Neuron (in vitro differentiated cells): Measurements from ENCODE around the gene HOXA13.

Source experiments
- H2AFZ ChIP-seq: one replicate; pipeline ENCODE4 v1.6.1; 2013; ENCODE audit warnings: low read depth, mild to moderate bottlenecking, inconsistent platforms, low read length, moderate library complexity
- H3K27me3 ChIP-seq: one replicate; pipeline ENCODE4 v1.6.1; 2013; ENCODE audit warnings: low read length; ENCODE audit not compliant: insufficient read depth
- H3K36me3 ChIP-seq: one replicate; pipeline ENCODE4 v1.6.1; 2013; ENCODE audit warnings: low read length; ENCODE audit not compliant: insufficient read depth
- H3K4me1 ChIP-seq: one replicate; pipeline ENCODE4 v1.6.1; 2013; ENCODE audit warnings: low read length; ENCODE audit not compliant: insufficient read depth
- H3K4me3 ChIP-seq: 2 replicates; pipeline ENCODE4 v1.5.1; 2013; ENCODE audit warnings: mild to moderate bottlenecking, low read length, moderate library complexity
- H3K9me3 ChIP-seq: one replicate; pipeline ENCODE4 v1.6.1; 2013; ENCODE audit warnings: low read length

Gene HOXA13

GRCh38 chr7:27188386-27189294, 11.3 kb downstream of the HOXA13 start:
- no peak overlapping the region for H2AFZ ChIP-seq
- H3K36me3 ChIP-seq: no peaks in the 10 kb centered on the region
- H3K4me1 ChIP-seq: peaks cover 3% of the 10 kb centered on the region
- H3K27me3 ChIP-seq: peaks cover 98% of the 10 kb centered on the region
- H3K4me3 ChIP-seq: no peak overlapping the region
- H3K9me3 ChIP-seq: no peaks in the 10 kb centered on the region

DNA sequence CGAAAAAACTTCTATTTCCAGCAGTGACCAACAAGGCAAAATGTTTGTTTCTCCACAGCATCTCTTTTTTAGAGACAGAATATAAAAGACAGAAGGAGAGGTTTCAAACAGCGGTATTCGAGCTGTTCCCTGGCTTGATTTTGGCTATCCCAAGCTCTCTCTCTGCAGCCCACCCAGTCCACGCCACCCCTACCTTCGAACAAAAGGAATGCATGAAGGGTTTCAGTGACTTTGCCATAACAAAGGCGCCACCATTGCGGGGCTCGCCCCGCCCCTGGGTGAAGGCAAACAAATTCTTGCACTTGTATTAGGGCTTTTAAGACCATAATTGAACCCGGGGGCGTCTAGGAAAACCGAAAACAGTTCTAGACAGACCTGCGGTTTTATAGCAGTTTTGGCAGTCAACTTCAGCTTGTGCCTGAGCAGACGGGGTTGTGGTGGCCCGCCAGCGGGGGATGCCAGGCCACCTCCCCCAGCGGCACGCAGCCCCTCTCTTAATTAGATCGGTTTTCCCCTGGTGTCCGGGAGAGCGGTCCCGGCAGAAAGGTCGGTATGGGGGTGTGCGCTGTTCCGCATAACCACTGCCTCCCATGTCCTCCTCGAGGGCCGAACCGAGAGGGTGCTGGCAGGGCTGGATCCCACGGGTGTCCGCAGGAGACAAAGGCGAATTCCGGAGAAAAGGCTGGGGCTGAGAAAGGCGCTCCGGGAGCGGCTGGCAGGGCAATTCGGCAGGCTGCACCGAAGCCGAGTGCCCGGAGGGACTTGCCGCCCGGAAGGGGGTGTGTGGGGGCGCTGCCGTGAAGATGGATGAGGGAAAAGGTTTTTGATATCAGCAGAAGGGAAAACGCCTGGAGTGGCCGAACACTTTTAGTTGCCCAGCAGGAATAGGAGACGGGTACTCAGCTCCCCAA, 12.2 kb downstream of the HOXA13 start:
- H3K4me1 ChIP-seq: peaks cover 3% of the 10 kb centered on the region
- no peak overlapping the region for H3K4me3 ChIP-seq
- no peak overlapping the region for H2AFZ ChIP-seq
- H3K36me3 ChIP-seq: no peaks in the 10 kb centered on the region
- H3K27me3 ChIP-seq: peaks cover 98% of the 10 kb centered on the region
- H3K9me3 ChIP-seq: no peaks in the 10 kb centered on the region

- no peak overlapping the region for H2AFZ ChIP-seq
- peaks cover 98% of the 10 kb centered on the region for H3K27me3 ChIP-seq
- H3K4me1 ChIP-seq: peaks cover 3% of the 10 kb centered on the region
- no peak overlapping the region for H3K4me3 ChIP-seq
- no peaks in the 10 kb centered on the region for H3K36me3 ChIP-seq
- no peaks in the 10 kb centered on the region for H3K9me3 ChIP-seq
Observed at GRCh38 chr7:27186668-27187474, 13.0 kb downstream of the HOXA13 start.

- H3K27me3 ChIP-seq: peaks cover 97% of the 10 kb centered on the region
- H3K9me3 ChIP-seq: no peaks in the 10 kb centered on the region
- H3K4me3 ChIP-seq: no peak overlapping the region
- H3K4me1 ChIP-seq: peaks cover 3% of the 10 kb centered on the region
- no peaks in the 10 kb centered on the region for H3K36me3 ChIP-seq
- H2AFZ ChIP-seq: no peak overlapping the region
Observed at GRCh38 chr7:27185854-27186667, 13.8 kb downstream of the HOXA13 start.

GRCh38 chr7:27185013-27185853, 14.7 kb downstream of the HOXA13 start, which contains the start of gene HOXA11:
Gene HOXA11, minus strand, starts transcription at chr7:27185232. Its CDS starts 88 bp downstream, at chr7:27185144.
- Histone ChIP-seq H3K36me3 (no peaks in the 10 kb centered on the region), H3K4me1 (peaks cover 3% of the 10 kb centered on the region), H3K27me3 (peaks cover 96% of the 10 kb centered on the region), H3K4me3 (peak within 1 kb of the TSS; percentile 37), H3K9me3 (no peaks in the 10 kb centered on the region), H2AFZ (peak within 1 kb of the TSS; percentile 91)

GRCh38 chr7:27184337-27185012, 15.4 kb downstream of the HOXA13 start:
- H3K9me3 ChIP-seq: no peaks in the 10 kb centered on the region
- peaks cover 7% of the 10 kb centered on the region for H3K4me1 ChIP-seq
- peak overlapping the region; percentile 91 for H2AFZ ChIP-seq
- H3K36me3 ChIP-seq: no peaks in the 10 kb centered on the region
- peak overlapping the region; percentile 37 for H3K4me3 ChIP-seq
- H3K27me3 ChIP-seq: peaks cover 96% of the 10 kb centered on the region

GRCh38 chr7:27183682-27184336, 16.1 kb downstream of the HOXA13 start:
- Histone ChIP-seq H3K4me3 (peak overlapping the region; percentile 37), H3K9me3 (no peaks in the 10 kb centered on the region), H3K27me3 (peaks cover 96% of the 10 kb centered on the region), H3K36me3 (no peaks in the 10 kb centered on the region), H3K4me1 (peaks cover 9% of the 10 kb centered on the region), H2AFZ (peak overlapping the region; percentile 91)

DNA sequence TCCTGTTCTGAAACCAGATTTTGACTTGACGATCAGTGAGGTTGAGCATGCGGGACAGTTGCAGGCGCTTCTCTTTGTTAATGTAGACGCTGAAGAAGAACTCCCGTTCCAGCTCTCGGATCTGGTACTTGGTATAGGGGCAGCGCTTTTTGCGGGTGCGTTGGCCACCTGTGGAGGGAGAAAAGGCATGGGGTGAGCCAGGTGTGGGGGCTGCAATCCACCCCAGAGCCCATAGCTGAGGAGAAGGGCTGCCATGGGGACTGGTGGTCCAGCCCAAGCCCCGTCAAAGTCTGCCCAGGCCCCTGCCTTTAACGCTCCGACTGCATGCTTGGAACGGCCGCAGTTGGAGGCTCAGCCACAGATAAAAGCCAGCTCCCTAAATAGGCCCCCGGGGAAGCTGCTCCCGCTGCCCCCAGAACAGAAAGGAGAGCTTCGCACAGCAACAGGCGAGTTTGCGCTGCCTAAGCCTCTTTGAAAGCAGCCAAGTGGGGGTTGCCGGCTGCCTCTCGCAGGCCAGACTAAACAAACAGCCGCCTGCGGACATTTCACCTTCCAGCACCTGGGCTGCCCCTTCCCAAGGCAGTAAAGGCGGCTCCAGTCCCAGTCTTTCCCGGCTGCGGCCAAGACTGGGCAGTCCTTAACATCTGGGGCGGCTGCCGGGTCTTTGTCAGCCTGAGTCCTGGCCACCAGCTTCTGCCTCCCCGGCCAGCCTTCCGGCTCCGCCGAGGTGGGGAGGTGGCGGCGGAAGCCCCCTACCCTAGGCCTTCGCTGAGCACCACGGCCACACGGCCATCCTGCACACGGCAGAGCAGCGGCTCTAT, 16.8 kb downstream of the HOXA13 start:
- peaks cover 96% of the 10 kb centered on the region for H3K27me3 ChIP-seq
- H2AFZ ChIP-seq: no peak overlapping the region
- H3K9me3 ChIP-seq: no peaks in the 10 kb centered on the region
- H3K4me1 ChIP-seq: peaks cover 9% of the 10 kb centered on the region
- no peak overlapping the region for H3K4me3 ChIP-seq
- H3K36me3 ChIP-seq: no peaks in the 10 kb centered on the region

DNA sequence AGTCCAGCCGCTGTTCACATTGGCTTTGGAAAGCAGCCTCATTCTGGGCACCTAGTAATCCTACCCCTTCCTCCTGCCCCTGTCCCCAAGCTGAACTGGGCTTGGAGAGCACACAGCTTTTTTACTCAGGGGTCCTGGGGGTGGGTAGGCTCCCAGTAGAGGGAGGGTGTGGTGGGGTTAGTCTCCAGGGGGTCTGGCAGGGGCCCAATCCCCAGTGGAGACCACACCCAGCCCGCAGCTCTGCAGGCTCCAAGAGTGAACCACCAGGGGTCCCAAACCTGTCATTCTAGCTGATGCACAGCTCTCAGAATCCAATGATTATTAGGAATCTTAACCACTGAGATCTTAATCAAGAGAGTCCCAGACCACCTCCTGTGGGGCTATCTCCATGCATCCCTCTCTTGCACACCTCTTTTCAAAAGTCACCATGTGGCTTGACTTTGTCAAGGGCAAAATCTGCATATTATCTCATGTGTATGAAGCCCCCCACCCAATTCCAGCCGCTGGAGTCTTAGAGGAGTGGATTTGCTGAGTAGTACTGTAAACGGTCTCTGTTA, 17.5 kb downstream of the HOXA13 start:
- no peak overlapping the region for H3K4me3 ChIP-seq
- no peak overlapping the region for H2AFZ ChIP-seq
- no peaks in the 10 kb centered on the region for H3K36me3 ChIP-seq
- H3K27me3 ChIP-seq: peaks cover 96% of the 10 kb centered on the region
- H3K4me1 ChIP-seq: peaks cover 9% of the 10 kb centered on the region
- H3K9me3 ChIP-seq: no peaks in the 10 kb centered on the region

DNA sequence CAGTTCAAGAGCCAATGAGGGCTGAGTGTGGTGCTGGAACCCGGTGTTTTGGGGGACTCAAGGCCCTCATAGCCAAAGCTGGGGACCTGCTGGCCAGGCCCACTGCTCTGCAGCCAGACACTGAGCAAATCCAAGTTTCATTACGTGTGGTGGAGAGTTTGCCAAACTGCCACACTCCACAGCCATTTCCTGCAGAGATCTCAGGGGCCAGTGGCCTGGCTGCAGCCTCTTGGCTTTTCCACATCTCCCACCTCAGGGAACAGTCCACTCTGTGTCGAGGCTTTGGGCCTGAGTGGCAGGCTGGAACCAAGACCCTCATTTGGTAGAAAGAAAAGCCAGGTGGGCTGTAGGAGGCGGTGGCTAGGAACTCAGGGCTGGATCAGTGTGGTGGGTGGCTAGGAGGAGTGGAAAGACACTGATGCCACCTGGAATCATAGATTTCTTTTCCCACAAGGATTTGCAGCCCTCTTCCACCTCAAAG, 18.1 kb downstream of the HOXA13 start:
- H3K9me3 ChIP-seq: no peaks in the 10 kb centered on the region
- H3K4me3 ChIP-seq: no peak overlapping the region
- peaks cover 9% of the 10 kb centered on the region for H3K4me1 ChIP-seq
- no peak overlapping the region for H2AFZ ChIP-seq
- no peaks in the 10 kb centered on the region for H3K36me3 ChIP-seq
- peaks cover 96% of the 10 kb centered on the region for H3K27me3 ChIP-seq
